DOHH2 (cell line): ENCODE measurements around the gene PAK5.

Experiments used
- CTCF ChIP-seq: fragments of 200-600 bp; sonication (generic); IDR thresholded peaks from one replicate; pipeline ENCODE4 v1.5.1; 2014; ENCODE audit warnings: antibody characterized with exemption, mild to moderate bottlenecking, low read depth, low read length; ENCODE audit not compliant: poor library complexity, severe bottlenecking
- EZH2phosphoT487 ChIP-seq: fragments of 200-600 bp; sonication (generic); IDR thresholded peaks from 2 replicates; pipeline ENCODE4 v1.6.1; 2017; ENCODE audit warnings: borderline replicate concordance, mild to moderate bottlenecking, antibody characterized with exemption, low read length, moderate library complexity, mixed read lengths

DNA sequence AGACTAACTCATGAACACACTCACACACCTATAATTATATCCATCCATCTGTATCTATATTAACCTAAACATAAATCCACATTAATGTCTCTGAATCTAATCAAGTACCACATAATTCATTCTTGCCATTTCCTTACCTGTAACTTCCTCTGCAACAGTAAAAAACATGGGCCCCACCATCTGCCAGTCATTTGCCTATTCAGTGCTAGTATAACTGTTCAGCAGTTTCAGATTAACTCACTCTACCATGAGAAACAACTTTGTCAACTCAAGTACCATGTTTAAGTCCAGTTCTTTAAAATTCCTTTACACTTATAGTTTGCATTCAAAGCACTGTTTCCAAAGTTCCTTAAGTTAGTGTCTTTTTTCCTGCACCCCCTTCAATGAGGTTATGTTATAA lies 255.7 kb downstream of the PAK5 start:
- TF ChIP-seq CTCF = no peak
- no peak for TF ChIP-seq EZH2phosphoT487
